T-helper 1 cell (primary cell): ENCODE results near the gene WASF2.
A peak's percentile ranks its signal among the peaks of the same experiment; 100 is the strongest.
"Not testable (repeated sequence)": the region's sequence is repeated elsewhere in the genome, so short reads cannot be mapped to it uniquely, and the experiment has no call there.

Source experiments
- DNase-seq, 5 donors: peaks; one replicate each; pipeline ENCODE4 v3.0.0-alpha.2; 2012 to 2020

WASF2 gene

GRCh38 chr1:27416387-27417111, 73.4 kb downstream of the WASF2 start:
- peak in 3 of 5 donors; percentile 25 to 71 (median 50) for DNase-seq

DNA sequence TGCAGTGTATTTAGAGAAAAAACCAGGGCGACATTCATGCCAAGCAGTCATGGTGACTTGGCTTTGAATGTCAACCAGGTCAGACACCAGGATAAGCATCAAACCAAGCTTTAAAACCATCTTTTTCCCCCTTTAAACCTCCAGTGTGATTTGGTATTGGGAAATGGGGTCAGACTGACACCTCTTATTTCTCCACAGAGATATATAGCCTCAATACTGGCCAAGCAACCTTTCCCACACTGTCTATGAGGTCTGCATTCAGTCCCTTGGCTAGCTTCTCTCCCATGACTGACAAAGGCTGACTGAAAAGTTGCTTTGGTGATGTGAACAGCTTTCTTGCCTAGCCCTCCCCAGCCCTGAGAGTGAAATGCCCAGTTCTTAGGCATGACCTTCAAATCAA, 75.9 kb downstream of the WASF2 start:
- no peak for DNase-seq

GRCh38 chr1:27413004-27413403, 77.0 kb downstream of the WASF2 start:
- no peak for DNase-seq

- DNase-seq = no peak
Measured at GRCh38 chr1:27412502-27412901, 77.5 kb downstream of the WASF2 start.

DNA sequence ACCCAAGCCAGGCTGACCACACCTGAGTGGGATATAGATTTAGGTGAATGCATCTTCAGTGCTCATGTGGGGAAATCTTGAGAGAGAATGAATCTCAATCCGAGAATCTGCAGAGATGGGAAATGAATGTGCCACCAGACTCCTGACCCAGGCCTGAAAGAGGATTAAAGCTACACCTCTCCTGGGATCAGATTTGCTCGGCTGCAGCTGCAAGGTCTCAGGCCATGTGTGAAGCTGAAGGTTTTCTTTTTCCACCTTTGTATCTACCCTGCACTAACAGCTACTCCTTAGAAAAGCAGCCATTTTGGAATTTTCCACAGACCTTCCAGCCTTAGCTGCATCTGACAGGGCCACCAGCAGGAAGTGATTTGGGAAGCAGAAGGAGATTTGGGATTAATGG, 79.3 kb downstream of the WASF2 start:
- no peak for DNase-seq

GRCh38 chr1:27409669-27410068, 80.3 kb downstream of the WASF2 start:
- DNase-seq = no peak

GRCh38 chr1:27408151-27408550, 81.8 kb downstream of the WASF2 start:
- no peak for DNase-seq

- DNase-seq = not testable (repeated sequence)
Measured at GRCh38 chr1:27406791-27407190, 83.2 kb downstream of the WASF2 start.

DNA sequence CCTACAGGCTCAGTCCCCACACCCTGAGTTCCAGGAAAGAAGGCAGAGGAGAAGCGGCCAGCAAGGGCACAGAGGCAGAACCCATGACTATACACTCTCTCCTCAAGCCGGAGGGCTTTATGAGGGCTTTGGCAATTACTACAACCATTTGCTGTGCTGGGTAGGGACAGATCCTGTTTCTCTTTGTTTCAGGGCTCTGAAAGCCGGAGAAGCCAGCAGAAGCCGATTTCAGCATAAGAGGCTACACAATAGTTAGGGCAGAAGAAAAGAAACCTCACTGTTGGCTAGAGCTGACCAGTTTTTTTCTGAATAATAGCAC, 83.6 kb downstream of the WASF2 start:
- no peak for DNase-seq

GRCh38 chr1:27405598-27406361, 84.2 kb downstream of the WASF2 start:
- DNase-seq = not testable (repeated sequence)

GRCh38 chr1:27405074-27405473, 84.9 kb downstream of the WASF2 start:
- DNase-seq = no peak

DNA sequence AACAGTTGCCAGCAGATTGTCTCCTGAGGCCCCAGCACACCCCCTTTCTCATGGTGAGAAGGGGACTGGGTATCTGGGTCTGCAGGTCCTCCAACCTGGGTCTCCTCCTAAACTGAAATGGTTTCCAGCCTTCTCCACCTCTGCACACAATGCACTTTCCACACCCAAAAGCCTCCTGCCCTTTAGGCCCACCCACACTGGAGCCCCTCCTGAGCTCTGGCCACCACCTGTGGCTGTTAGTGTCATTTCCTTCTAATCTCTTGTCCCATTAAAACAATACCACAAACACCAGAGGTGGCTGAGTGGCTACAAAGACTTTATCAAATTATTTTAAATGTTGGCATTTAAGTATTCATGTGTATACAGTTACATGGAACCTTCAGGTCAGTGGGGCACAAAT, 86.0 kb downstream of the WASF2 start:
- DNase-seq = no peak

DNA sequence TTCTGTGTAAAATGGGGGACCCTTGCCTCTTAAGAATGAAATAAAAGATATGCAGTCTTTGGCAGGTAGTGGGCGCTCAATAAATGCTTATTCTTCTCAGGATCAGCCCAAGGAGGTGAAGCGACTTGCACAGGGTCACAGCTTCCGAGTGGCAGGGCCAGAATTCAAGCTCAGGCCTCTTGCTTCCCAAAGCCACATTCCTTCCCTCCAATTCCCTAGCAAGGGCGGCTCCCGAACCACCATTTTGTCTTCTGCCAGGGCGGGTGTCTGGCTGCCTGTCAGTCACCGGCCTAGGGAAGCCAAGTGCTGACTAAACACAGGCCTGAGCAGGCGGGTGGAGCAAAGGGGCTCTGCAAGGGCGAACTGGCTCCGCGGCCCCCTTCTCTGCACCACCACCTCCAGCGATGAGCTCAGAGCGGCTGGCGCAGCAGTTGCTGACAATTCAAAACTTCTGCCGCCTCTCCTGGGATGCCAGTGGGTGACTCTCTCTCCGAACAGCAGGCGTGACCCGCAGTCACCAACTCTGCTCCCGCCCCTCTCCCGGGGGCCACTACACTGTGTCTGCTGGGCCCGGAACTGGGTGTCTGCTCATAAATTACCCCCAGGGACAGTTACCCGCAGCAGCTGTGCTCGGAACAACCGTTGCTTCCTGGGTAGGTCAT, 86.8 kb downstream of the WASF2 start:
- DNase-seq = no peak

GRCh38 chr1:27402349-27402754, 87.6 kb downstream of the WASF2 start:
- DNase-seq = no peak

DNA sequence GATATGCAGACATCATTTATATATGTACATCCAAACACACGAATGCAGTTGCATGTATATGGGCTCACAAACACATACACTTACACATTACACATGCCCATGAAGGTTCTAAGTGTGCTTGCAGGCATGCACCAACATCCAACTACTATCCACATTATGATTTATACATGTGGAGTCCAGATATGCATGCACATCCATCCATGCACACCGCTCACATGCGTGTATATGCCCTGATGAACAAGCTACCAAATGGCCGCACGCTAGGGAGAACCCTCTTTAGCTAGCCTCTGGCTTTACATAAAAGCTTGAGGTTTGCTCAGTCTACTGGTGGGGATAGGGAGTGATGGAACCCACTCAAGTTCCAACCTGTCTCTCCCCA, 89.0 kb downstream of the WASF2 start:
- no peak for DNase-seq

- no peak for DNase-seq
Measured at GRCh38 chr1:27400082-27400962, 89.6 kb downstream of the WASF2 start.

- DNase-seq = no peak
Measured at GRCh38 chr1:27399251-27400025, 90.5 kb downstream of the WASF2 start.

DNA sequence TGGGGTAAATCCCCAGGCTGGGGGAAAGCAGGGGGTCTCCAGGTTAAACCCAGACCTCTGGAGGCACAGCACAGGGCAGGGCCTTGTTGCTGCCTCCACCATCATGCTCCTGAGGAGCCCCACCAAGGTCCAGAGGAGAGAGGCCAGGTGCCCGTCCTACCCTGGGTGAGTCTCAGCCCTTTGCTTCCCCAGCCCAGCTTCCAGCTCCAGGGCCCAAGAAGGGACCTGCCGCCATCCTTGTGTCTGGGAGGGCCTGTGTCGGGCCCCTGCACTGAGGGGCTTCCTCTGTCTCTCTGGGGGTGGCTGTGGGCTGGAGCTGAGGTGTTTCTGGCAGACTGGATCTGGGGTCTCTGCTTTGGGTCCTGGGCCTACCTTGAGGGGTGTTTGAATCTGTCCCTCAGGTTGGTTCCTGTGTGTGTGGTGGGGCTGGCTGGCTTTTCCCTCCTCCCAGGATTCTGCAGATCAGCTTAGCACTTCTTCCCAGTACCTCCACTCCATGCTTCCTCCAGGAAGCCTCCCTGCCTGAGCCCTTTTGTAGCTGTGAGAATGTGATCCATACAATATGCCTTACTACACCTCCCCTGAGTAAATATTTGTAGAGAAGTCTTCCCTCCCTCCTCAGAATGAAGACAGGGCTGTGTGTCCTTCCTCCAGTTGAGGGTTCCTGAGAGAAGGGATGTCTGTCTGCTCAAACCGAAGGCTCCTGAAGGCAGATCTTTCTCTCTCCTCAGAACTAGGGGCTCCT, 91.4 kb downstream of the WASF2 start:
- DNase-seq = no peak

DNA sequence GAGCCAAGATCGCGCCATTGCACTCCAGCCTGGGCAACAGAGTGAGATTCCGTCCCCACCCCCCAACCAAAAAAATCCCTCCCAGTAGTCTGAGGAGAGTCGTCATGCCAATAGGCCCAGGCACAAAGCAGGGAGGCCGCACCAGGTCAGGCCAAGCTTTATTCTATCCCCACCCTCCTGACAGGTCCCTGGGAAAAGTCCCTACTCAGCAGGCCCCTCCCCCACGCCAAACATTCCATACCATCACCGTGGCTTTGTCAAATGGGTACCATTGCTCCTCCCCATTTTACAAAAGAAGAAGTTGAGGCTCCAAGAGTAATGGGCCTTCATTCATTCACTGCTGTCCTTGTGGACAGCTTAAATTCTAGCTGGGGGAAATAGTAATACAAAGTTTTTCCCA, 92.2 kb downstream of the WASF2 start:
- no peak for DNase-seq

DNA sequence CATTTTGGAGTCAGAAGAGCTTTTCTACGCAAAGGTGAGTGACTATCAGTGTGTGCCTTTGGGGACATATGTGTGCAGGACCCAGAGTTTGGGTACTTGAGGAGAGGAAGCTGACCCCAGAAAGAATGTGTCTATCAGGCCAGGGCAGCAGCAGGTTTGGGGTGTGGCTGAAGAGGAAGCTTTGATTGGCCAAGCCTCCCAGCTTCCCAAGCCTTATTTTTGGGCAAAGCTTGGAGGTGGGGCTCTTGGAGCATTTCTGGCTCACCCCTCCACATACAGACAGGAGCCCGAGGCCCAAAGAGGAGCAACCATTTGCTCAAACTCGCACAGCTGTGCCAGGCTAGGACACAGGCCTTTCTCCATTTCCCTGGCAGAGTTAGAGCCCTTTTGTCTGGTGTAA, 92.9 kb downstream of the WASF2 start:
- no peak for DNase-seq

GRCh38 chr1:27395441-27396195, 94.3 kb downstream of the WASF2 start:
- peak; percentile 58 to 75 (median 71) for DNase-seq
